GM21576 (cell line): ENCODE results near the gene DMXL2.
"Not testable (repeated sequence)": the region's sequence is repeated elsewhere in the genome, so short reads cannot be mapped to it uniquely, and the experiment has no call there.

Experiments
- ATAC-seq: cut with Tn5 transposase; IDR thresholded peaks from one replicate; pipeline ENCODE4 v1.9.1; 2021; ENCODE audit warnings: mild to moderate bottlenecking, moderate library complexity; ENCODE audit not compliant: unreplicated experiment

The DMXL2 gene

GRCh38 chr15:51625236-51625635 lies 2.7 kb upstream of the DMXL2 start:
- ATAC-seq = no peak

- ATAC-seq = no peak
Observed at GRCh38 chr15:51624022-51624421, 1.5 kb upstream of the DMXL2 start.

GRCh38 chr15:51623386-51623938 lies 891 bp upstream of the DMXL2 start:
- ATAC-seq = no peak

GRCh38 chr15:51621936-51622603 lies 501 bp downstream of the DMXL2 start:
- ATAC-seq = peak; percentile 35

GRCh38 chr15:51621155-51621765 lies 1.3 kb downstream of the DMXL2 start:
- no peak for ATAC-seq

- ATAC-seq = peak; percentile 49
Observed at GRCh38 chr15:51620641-51621040, 1.9 kb downstream of the DMXL2 start.

GRCh38 chr15:51620122-51620521 lies 2.4 kb downstream of the DMXL2 start:
- no peak for ATAC-seq

- no peak for ATAC-seq
Observed at GRCh38 chr15:51619331-51620035, 3.1 kb downstream of the DMXL2 start.

- no peak for ATAC-seq
Observed at GRCh38 chr15:51617886-51618285, 4.7 kb downstream of the DMXL2 start.

- ATAC-seq = no peak
Observed at GRCh38 chr15:51613951-51614350, 8.6 kb downstream of the DMXL2 start.

- ATAC-seq = not testable (repeated sequence)
Observed at GRCh38 chr15:51612669-51613068, 9.9 kb downstream of the DMXL2 start.

- not testable (repeated sequence) for ATAC-seq
Observed at GRCh38 chr15:51603462-51603948, 19.1 kb downstream of the DMXL2 start.

GRCh38 chr15:51603002-51603401 lies 19.6 kb downstream of the DMXL2 start:
- no peak for ATAC-seq

- ATAC-seq = no peak
Observed at GRCh38 chr15:51602484-51602883, 20.1 kb downstream of the DMXL2 start.

GRCh38 chr15:51601801-51602200 lies 20.8 kb downstream of the DMXL2 start:
- ATAC-seq = no peak

- no peak for ATAC-seq
Observed at GRCh38 chr15:51600114-51600513, 22.5 kb downstream of the DMXL2 start.

- no peak for ATAC-seq
Observed at GRCh38 chr15:51589881-51590568, 32.5 kb downstream of the DMXL2 start.

GRCh38 chr15:51588966-51589365 lies 33.6 kb downstream of the DMXL2 start:
- no peak for ATAC-seq

GRCh38 chr15:51585986-51586385 lies 36.6 kb downstream of the DMXL2 start:
- no peak for ATAC-seq

- no peak for ATAC-seq
Observed at GRCh38 chr15:51580982-51581381, 41.6 kb downstream of the DMXL2 start.

- no peak for ATAC-seq
Observed at GRCh38 chr15:51580385-51580784, 42.2 kb downstream of the DMXL2 start.
